SIG-M5 treated with dmso at 0.1 percent for 504 hours (cell line): ENCODE results near the gene ZBTB21.
"Not testable (repeated sequence)": the region's sequence is repeated elsewhere in the genome, so short reads cannot be mapped to it uniquely, and the experiment has no call there.

Experiments used
- DNase-seq: peaks from one replicate; lab custom pipeline; 2025; ENCODE audit not compliant: unreplicated experiment; lab: John Stamatoyannopoulos, UW

ZBTB21 gene

DNA sequence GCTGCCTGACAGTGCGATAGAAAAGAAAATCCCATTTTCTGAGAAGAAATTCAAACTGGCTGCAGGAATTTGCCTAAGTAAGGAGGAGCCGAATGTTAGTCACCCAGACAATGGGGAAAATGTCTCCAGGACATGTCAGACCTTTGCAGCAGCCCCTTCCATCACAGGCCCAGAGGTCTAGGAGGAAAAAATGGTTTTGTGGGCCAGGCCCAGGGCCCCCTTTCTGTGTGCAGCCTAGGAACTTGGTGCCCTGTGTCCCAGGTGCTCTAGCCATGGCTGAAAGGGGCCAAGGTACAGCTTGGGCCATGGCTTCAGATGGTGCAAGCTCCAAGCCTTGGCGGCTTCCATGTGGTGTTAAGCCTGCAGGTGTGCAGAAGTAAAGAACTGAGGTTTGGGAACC, 14.6 kb downstream of the ZBTB21 start:
- no peak for DNase-seq

DNA sequence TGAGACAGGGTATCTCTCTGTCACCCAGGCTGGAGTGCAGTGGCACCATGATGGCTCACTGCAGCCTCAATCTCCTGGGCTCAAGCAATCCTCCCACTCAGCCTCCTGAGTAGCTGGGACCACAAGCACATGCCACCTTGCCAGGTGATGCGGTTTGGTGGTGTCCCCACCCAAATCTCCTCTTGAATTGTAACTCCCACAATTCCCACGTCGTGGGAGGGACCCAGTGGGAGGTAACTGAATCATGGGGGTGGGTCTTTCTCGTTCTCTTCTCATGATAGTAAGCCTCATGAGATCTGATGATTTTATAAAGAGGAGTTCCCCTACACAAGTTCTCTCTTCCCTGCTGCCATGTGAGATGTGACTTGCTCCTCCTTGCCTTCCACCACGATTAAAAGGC, 15.5 kb downstream of the ZBTB21 start:
- DNase-seq: not testable (repeated sequence)

DNA sequence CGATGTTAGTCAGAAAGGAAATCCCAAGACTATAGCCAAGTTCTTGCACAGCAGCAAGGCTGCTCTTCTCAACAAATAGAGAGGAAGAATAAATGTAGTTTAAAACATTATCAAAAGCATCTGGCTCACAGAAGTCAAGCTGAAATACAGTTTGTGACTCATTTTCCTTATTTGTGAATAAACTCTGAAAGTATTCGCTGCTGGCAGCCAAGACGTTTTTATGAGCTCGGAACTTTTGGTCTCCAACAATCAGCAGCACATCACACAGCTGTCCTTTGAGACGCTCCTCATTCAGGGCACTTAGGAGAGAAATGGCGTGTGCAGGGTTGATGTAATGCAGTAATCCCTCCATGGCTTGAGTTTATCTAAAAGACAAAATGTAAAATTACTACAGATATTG, 16.4 kb downstream of the ZBTB21 start:
- DNase-seq: no peak

DNA sequence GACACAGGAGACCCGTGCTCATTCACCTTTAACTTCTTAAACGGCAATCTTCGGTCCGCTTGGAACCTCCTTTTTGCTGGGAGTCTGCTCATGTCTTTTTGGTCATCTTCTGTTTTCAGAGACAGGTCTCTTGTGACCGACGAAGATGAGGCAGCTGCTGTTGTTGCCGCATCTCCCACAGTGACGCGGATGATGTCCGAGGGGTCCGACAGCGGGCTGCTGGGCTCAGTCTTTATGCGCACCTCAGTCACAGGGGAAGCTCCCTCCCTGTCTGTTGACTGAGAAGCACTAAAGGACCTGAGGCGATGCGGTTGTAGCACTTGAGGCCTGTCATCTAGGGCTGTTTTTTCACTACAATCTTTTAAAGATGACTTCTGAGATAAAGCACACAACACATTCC, 17.6 kb downstream of the ZBTB21 start:
- DNase-seq: no peak

DNA sequence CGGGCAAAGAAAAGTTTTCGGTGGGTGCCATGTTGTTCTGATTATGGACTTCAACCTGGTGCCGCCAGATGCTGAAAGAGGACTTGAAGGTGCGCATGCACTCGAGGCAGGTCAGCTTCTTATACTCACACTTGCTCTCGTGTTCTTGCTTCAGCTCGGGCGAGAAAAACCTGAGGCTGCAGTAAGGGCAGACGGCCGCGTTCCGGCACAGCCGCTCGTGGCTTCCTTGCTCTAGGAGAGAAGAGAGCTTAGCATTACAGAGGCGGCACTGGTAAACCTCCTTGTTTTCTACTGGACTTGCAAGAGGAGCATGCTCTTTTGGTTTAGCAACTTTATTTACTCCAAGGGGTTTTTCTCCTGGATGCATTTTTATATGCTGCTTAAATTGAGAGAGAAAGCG, 18.5 kb downstream of the ZBTB21 start:
- DNase-seq: no peak

DNA sequence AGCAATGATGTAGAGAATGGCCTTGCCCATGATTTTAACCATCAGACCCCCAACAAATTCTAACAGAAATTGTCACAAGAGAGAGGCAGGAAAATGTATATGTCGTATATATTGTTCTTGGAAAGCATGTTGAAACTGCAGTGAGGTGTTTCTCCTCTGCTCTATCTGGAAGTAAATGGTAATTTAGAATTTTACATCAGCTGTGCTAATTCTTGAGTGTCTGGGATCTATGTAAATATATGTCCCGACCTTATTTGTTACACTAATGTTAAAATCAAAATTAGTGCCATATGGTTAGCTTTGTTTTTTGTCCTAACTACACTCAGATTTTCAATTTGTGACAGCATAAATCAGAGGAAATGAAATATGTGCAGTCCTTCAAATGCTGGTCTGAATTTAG, 20.5 kb downstream of the ZBTB21 start:
- DNase-seq: no peak

DNA sequence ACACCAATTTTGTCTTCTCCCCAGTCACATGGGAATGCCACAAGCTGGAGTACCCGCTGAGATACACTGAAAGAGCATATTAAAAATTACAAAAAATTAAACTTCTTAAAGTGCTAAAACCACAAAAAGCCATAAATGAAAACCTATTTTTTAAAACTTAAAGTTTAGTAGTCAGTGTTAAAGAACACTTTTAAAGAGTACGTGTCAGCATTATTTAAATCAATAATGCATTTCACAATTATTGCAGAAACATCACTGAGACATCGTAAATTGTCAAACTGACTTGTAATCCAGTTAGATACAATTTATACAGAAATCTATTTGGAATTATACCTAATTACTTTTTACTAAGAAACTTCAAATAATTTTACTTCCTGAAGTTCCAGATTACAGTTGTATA, 22.9 kb downstream of the ZBTB21 start:
- DNase-seq: no peak

DNA sequence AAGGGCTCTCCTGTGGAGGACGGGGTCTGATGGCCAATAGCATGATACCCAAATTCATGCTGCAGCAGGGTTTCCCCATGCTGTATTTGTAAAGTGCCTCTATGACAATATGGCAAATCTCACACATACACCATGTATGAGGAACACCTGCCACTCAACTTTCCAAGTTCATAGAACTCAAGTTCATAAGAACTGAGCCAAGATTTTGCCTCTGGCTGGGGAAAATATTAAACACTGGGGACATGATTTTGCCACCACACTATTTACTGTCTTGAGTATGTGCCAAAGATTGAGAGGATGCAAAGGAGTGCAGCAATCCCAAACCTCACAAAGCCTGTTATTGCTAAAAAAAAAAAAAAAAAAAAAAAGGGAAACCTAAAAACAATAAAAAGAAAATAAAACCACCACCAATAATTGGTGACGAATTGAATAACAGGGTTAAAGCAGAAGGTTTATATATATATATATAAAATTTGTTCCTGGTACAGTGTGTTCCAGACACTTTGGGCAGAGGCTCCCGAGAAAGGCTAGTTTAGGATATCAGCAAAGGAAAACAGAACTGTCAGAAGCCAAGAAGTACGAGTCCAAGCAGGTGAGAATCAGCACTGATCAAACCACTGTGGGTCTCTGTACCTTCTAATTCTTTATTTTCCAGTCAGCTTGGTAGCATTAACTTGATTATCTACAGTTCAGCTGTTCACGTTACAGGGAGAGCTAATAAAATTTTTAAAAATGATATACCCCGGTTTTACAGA, 24.3 kb downstream of the ZBTB21 start:
- no peak for DNase-seq

DNA sequence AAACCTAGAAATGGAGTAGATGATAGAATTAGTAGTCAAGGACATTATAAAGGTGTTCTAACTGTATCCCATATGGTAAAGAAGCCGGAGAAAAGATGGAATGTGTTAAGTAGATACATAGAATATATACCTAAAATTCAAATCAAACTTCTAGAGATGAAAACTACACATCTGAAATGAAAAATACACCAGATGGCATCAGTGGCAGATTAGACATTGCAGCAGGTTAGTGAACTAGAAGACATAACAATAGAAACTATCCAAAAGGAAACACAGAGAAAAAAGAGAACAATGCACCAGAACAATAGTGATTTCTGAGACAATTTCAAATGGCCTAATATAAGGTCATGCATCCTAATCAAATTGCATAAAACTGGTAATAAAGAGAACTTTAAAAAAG, 26.9 kb downstream of the ZBTB21 start:
- no peak for DNase-seq

DNA sequence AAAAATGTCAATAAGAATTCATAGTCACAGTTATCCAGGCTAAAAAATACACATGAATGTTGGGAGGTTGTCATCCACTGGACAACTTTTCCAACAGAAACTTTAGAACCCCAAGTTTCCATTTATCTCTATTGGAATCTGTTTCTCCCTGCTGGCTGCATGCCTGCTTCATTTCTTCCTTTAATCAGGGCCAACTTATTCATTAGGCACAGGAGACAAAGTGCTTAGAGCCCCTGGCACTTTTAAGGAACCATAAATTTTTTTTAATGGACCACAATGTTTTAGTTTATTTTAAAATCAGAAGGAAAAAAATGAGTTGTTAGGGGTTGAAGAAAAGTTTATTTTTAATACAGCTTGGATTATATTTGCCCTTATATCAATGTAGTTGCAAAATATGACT, 29.6 kb downstream of the ZBTB21 start:
- DNase-seq: no peak

DNA sequence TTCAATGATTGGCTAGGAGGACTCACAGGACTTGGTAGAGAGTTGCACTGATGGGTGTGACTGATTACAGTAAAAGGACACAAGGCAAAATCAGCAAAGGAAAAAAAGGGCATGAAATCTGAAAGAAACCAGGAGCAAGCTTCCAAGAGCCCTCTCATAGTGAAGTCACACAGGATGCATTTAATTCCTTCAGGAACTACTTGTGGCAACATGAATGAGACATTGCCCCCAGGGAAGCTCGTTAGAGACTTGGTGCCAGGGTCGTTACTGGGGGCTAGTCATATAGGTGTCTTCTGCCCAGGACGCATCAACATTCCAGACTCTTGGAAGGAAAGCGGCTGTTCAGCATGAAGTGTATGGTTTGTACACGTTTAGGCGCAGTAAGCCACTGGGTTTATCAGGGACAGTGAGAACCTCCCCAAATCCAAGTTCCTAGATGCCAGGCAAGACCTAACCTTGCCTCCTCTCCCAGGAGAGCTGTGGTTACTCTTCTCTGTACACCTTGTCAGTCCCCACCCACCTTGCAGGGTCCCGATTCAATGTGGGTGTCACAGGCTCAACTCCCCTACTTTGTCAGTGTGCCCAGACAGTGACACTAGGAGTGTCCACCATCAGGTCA, 30.3 kb downstream of the ZBTB21 start:
- DNase-seq: no peak

DNA sequence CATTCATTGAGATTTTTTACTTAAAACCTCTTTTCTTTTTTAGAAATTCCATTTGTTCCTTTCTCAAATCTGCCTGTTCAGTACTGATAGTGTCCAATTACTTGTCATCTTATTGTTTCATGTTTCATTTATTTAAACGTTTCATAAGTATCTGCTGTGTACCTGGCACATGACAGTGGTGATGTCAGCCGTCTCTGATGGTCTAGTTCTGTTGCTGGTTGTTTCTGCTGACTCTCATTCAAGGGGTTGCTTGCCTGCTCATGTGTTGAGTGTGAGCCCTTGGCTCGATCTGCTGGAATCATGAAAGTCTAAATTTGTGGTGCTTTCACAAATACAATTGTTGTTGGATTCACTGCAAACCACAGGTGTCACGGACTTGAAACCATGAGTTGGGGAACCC, 30.8 kb downstream of the ZBTB21 start:
- DNase-seq: no peak

DNA sequence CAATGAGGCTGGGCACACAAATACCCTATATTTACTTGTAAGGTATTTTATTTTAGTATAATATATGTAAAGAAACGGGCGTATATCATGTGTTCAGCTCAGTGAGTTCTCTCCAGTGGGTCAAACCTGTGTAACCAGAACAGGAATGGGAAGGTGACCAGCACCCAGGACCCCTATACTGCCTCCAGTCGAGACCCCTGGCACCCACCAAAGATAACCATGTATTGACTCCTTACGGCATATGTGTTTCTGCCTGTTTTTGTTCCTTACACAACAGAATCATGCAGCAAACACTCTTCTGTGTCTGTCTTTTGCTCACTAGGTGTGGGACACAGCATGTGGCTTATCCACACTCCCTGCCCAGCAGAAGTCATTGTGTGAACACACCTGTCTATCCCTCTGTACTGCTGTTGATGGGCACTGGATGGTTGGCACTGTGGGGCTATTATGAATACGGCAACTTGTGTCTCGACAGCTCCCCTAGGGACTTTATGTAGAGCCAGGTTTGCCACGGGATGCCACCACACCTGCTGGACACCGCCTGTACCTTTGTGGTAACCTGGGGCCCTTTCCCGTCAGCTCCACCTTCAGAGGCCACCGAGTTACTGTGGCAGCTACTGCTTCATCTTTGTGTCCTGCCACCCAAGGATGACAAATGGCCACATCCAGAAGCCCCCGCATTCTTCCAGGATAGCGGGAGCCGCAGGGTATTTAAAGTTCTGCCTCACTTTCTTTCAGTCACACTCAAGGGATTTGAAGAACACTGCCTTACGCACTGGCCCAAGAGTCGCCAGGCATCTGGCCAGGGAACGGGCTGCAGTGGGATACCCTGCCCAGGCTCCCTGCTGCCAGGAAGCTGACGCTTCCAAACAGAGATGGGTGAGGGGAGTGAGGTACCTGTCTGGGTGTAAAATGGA, 32.9 kb downstream of the ZBTB21 start:
- no peak for DNase-seq

DNA sequence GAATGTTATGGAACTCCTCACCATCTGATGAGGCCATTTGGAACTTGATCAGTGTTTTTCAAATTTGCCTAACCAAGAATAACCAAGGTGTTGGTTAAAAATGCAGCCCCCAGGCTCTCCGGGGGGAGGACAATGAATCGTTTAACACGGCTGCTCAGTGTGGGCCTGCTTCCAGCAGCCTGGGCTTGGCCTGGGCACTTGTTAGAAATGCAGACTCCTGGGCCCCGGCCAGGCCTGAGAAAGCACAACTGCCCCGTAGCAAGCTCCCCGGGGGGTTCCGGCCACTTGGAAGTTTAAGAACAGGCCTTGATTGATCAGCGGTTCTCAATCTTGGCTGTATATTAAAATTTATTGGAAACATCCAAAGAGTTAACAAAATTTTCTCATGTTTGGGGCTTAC, 33.5 kb downstream of the ZBTB21 start:
- DNase-seq: no peak

DNA sequence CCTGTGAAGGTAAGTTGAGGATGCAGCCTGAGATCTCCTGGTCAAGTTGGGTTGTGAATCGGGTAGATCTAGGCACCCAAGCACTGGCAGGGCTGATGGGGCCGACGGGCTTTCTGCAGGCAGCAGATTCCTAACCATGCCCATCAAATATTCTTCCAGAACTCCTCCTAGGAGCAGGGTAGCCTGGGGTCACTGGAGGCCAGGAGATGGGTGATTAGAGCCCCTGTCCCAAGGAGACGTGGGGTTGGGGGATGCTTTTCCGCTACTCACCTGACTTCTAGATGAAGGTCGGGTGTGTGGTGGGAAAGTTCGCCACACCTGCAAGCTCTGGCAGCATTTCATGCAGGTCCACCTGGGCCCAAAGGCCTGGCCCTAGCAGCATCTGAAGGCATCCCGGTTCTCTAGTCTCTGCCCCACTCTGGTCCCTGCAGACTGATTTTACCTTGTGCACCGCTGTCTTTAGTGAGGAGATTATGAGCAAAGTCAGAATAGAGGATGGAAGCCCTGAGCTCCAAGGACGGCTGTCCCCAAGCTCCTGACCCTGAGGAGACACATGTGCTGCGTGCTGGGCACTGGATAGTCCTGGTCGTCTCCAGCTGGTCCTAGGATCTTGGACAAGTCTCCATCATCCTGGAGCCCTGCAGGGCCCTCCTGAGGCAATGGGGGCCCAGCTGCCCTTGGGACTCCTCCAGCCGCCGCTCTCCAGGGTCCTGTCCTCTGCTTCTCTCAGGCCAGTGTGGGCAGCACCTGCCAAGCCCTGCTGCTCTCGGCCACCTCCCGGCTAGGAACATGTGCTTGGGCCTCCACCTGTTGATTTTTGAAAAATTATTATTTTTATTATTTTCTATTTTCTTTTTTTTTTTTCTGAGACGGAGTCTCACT, 34.5 kb downstream of the ZBTB21 start:
- no peak for DNase-seq

DNA sequence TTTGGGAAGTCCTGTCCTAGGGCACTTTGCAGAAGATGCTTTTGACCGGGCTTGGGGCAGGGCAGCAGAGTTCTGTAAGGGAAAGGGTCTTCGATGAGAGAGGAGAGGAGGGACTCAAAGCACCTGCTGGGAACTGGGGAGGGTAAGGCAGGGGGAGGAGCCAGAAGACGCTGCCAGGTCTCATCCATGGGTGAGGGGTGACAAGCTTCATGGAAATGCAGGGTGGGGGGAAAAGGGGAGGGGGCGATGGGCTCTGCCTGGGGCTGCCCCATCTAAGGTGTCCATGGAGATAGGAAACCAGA, 35.5 kb downstream of the ZBTB21 start:
- no peak for DNase-seq

DNA sequence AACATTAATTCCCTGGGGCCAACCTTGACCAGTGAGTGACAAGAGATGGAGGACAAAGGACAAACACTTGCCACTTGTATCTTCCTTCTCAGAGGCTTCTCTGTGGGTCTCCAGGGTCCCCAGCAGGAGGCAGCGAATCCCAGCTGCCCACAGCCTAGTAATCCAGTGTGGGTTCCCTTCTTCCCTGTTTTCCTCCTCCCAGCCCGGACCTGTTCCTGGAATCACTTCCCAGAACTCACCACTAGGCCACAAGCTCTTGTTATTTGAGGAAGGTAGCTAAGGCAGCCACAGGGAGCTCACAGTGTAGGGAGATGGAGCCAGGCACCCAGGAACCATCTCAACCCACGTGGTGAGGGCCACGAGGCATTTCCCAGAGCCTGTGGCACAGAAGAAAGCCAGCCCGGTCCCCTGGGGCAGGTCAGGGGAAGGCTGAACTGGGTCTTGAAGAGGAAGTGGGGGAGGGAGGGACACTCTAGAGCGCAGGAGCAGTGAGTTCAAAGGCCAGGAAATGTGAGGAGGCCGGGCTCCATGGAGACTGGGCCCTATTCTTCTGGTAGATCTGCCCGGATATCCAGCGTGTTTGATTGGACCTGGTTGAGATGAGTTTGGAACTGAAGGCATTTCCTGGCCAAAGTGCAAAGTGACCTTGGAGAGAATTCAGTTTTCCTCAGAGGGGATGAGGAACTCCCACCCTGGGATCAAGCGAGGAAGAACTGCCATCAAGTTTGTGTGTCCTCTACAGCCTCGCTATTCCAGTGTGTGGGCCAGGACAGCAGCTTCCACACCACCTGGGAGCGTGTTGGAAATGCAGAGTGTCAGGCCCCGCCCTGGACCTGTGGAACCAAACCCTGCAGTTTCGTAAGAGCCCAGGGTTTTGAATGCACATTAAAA, 36.1 kb downstream of the ZBTB21 start:
- DNase-seq: peak; percentile 15

DNA sequence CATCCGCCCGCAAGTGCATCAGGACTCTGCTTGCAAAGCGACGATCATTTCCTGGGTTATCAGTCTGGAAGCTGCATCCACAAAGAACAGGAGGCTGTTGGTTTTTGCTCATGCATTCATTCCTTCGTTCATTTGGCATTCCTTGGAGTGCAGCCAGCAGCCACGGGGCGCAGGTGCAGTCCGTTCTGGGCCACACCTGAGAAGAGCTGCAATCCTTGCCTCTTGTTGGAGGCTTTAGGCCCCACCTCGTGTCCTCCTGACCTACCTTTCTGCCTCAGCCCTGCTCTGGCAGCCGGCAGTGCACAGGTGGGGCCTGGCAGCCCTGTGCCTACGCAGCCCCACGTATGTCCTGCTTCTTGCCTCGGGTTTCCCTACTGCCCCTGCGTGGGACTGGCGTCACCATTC, 36.7 kb downstream of the ZBTB21 start:
- DNase-seq: no peak

DNA sequence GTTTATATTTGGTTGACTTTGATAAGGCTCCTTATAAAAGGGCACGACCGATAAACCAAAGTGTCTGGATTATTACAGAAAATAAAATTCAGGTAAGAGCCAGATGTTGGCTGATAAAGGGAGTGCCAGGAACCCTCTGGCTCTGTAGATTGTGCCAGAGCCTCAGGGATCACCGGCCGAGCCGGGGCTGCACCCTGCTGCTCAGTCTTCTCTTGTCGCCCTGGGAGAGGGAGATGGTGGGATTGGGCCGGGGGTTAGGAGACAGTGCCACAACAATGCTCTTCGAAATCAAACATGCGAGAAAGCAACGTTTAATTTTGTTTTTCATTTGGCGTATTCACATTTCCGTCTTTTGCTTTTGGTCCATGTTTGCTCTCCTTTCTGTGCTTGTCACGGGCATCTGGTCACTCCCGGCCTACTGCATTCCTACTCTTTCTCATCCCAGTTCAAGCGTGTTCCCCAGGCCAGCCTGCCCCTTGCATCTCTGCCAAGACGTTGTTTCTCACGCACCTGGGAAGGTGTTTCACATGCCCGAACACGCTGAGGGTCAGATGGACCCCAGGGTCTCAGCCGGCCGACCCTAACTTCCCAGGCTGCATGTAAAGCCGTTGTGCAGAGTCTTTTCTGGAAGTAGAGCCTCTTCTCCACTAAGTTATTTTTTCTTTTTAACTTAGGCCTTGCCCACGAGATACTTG, 37.5 kb downstream of the ZBTB21 start:
- DNase-seq: no peak

DNA sequence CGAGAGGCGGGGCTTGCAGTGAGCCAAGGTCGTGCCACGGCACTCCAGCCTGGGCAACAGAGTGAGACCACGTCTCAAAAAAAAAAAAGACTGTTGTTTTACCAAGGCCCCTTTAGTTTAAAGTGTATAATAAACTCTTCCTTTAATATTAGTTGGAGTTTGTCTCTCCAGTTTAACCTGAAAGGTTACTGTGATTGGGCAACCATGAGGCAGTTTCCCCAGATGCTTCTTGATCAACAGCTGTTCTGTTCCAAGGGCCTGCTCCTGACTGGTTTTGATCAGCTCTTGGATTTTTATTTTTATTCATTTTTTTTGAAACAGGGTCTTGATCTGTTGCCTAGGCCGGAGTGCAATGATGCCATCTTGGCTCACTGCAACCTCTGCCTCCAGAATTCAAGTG, 38.3 kb downstream of the ZBTB21 start:
- no peak for DNase-seq
